ENCODE results near the gene TBC1D22B.

The TBC1D22B gene

DNA sequence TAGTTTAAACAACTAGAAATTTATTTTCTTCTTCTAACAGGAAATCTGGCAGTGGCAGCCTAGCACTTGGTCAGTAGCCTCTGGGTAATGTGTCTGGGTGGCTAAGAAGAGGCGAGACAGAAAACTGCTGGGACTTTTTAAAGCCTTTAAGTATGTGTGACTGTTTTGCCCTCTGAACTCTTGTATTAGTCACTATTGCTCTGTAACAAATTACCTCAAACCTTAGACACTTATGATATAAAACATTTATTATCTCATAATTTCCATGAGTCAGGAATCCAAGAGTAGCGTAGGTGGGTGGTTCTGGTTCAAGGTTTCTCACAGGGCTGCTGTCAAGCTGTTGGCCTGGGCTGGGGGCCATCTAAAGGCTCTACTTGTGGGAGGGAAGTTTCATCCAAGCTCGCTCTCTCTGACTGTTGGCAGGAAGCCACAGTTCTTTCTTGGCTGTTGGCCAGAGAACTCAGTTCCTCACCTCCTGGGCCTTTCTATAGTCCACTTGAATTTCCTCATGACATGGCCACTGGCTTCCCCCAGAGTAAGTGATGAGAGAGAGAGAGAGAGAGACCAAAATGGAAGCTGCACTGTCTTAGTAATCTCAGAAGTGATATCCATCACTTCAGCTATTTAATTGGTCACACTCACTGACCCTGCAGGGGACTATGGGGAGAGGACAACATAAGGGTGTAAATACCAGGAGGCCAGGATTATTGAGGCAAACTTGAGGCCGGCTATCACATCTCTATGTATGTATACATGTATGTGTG lies 17.4 kb upstream of the TBC1D22B start:
- DNase-seq (ENCODE audit: low spot score): no peak

DNA sequence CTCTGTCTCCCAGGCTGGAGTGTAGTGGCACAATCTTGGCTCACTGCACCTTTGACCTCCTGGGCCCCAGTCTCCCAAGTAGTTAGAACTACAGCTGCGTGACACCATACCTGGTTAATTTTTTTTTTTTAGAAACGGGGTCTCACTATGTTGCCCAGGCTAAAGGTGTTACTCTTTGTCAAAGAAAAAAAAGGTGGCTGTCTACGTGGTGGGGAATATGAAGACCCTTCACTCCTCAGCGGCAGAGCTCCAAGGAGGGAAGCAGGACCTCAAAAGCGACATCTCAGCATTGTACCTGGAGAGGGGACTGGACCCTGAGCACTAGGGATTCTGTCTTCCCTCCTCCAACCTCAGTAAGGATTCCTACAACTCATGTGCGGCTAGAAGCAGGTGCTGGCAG lies 16.4 kb upstream of the TBC1D22B start:
- no peak for DNase-seq (ENCODE audit: low spot score)

DNA sequence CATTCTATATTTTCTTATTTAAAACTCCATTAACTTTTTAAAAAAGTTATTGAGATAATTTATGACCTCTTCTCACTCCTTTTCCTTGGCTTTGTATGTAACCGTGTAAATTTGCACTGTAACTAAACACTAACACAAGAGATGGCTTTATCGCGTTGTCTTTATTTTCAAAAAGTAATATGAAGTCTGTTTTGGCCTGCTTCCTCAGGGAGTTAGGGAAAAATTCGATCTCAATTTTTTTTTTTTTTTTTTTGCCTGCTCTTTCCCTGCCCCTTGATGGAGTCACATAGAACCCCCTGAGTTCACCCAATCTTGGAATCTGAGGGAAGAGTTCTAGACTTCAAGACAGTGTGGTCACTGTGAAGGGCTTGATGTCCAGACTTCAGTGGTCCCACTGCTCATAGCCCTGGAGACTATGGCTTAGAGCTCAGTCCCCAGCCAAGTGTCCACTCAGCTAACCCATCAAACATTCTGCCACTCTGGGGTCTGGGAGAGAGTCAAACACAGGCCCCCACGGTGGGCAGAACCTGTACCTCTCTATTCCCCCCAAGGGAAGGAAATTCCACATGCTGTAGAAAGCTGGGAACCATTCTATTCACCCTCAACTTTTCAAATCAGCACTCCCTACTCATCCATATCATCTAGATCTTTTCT lies 15.7 kb upstream of the TBC1D22B start:
- DNase-seq (ENCODE audit: low spot score): no peak

DNA sequence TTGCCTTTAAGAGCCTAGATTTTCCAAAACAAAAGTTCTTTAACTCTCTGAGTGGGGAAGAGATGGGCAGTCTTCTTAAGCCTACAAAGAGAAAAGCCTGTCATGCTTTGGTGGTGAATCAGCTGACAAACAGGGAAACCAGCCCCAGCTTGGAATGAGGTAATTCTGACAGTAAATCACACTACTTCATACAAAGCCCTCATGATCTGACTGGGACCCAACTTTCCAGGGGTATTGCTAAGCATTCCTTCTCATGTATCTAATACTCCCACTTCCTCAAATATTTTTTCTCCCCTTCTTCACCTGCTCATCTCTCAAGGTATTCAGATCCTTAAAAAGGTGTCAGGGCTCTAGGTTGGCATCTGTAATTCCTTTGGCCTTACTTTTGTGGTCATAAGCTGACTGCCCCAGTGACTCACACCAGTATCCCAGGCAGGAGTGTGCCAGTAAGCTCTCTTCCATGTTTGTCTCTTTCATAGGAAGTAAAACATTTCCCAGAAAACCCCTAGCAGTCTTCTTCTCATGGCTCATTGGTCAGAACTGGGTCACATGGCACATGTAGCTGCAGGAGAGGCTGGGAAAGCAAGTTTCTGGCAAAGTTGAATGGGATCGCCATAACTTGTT lies 15.0 kb upstream of the TBC1D22B start:
- DNase-seq (ENCODE audit: low spot score): no peak

DNA sequence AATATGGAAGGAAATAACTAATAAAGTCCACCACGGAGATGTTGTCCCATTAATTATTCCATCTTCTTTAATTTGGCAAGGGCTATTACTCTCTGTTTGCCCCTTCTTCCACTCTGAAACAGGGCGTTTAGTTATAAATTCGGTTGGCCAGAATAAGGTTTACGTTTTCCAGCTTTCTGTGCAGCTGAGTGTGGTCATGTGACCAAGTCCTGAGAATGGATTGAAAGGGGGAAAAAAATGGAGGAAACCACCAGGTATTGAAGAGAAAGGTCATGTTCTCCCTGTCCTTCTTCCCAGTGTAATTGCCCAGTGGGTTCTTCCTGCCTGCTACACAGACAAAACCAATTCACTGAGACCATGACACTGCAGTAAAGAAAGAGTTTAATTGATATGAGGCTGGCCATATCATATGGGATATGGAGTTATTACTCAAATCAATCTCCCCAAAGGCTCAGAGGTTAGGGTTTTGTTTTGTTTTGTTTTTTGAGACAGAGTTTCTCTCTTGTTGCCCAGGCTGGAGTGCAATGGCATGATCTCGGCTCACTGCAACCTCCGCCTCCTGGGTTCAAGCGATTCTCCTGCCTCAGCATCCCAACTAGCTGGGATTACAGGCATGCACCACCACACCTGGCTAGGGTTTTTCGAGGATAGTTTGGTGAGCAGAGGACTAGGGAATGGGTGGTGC lies 14.3 kb upstream of the TBC1D22B start:
- DNase-seq (ENCODE audit: low spot score): no peak

DNA sequence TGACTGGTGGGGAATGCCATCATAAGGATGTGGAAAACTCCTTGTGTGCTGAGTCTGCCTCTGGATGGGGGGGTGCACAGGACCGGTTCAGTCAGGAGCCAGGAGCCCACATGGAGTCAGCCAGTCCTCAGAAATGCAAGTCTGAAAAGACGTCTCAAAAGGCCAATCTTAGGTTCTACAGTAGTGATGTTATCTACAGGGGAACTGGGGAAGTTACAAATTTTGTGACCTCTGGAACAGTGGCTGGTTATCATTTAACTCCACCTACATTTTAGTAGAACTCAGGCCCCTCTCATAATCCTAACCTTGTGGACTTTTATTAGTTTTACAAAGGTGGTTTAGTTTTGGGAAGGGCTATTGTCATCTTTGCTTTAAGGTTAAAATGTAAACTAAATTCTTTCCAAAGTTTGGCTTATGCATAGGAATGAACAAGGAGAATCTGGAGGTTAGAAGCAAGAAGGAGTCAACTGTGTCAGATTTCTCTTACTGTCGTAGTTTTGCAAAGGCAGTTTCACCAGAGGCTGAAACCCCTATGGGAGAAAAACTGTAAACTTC lies 13.7 kb upstream of the TBC1D22B start:
- DNase-seq (ENCODE audit: low spot score): no peak

DNA sequence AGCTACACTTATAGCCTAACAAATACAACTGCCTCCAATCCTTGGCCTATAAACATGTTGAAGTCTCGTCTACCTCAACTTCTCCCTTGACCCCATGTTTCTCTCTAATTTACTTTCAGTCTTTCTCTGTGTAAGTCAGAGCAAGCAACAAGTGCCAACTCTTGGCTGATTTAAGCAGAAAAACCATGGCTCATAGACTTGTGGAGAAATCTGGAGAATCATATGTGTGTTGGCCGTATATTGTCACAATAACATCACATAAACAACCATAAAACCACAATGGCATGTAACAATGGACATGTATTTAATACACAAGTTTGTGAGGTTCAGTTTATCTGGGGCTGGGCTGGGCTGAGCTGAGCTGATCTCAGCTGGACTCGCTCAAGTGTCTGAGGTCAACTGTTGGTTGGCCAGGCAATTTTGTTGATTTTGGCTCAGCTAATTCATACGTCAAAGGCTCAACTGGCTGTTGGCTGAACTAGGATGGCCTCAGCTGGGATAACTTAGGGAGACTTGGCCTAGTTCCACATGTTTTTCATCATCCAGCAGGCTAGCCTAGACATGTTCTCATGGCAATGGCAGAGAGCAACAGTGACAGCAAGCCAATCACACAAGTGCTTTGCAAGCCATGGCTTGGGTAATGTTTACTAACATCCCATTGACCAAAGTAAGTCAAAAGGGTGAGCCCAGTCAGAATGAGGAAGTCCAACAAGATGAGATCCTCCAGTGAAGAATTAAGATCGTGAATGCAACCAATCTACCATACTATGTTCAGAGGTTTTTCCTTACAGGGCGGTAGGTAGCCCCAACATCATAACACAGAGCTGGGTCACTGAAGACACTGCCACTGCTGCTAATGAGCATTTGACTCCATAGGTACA lies 12.9 kb upstream of the TBC1D22B start:
- no peak for DNase-seq (ENCODE audit: low spot score)

DNA sequence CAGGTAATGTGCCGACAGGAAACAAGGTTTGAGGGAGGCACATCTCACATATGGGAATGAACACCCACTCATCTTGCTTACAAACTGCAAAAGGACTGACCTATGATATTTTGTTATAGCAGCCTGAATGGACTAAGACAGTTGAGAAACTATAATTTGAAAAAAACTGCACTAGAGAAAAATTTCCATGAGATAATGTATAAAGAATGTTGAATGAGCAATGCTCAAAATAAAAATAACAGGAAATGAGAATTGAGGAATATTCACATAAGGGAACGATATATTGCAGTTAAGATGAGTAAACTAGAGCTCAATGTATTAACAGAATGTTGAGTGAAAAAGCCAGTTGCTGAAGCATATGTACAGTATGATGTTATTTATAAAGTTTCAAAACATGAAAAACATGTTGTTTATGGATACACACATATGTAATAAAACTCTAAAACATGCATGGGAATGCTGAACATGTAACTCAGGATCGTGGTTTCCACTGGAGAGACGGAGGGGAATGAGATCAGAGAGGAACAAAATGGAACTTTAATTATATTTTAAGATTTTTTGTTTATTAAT lies 6.3 kb upstream of the TBC1D22B start:
- no peak for DNase-seq (ENCODE audit: low spot score)

DNA sequence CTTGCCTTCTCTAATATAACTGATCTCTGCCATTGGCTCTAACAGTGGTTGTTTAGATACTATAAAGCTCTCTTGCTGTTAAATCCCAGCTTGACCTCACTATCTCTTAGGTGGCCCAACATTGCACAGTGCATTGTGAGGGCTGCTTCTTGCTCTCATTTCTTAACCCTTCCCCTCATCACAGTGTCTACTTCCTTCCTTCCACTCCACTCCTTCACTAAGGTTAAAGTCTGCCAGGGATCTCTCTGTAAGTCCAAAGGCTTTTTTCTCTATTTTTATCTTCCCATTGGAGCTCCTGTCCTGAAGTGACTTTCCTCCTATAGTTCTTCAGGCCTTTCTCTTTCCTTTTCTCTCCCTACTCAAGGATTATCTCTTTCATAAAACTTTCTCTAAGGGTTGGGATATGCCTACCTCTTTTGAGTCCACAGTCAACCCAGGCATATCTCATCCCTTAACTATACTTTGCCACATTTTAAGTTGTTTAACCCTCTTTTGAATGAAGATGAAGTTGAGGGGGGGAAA lies 4.0 kb upstream of the TBC1D22B start:
- no peak for DNase-seq (ENCODE audit: low spot score)

DNA sequence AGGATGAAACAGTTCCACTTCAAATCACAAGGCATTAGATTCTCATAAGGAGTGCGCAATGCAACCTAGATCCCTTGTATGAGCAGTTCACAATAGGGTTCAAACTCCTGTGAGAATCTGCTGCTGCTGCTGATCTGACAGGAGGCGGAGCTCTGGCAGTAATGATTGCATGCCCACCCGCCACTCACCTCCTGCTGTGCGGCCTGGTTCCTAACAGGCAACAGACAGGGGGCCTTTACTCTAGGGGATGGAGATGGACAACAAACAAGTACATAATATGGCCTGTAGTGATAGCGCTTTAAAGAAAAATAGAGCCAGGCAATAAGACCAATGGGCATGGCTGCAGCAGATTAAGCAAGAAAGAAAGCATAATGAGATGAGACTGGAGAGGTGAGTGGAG lies 2.7 kb upstream of the TBC1D22B start:
- DNase-seq (ENCODE audit: low spot score): no peak

DNA sequence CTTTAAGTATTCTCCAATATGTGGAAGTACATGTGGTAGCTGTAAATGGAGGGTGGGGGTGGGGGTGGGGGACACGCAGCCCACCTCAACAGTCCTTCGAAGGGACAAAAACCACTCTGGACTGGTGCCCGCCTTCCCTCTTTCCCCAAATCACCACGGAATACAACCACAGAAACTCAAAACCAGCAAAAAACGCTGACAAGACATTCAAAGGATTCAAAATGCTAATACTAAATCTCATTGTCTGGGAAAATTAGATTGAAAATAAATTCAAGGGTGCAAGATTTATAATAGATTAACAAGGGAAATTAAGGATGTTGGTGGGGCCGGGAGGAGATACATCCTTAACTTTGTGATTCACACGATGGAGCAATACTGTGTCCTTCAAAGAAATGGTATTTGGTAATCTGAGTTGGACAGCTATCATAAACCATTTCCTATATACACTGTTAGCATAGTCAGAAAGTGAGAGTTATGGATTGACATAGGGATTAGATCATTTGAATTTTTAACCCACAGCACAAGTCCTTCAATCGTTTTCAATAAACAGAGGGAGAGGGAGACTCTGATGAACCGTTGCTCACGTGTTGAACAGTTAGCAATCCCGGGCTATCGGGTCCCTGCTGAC lies 766 bp upstream of the TBC1D22B start:
- no peak for DNase-seq (ENCODE audit: low spot score)

DNA sequence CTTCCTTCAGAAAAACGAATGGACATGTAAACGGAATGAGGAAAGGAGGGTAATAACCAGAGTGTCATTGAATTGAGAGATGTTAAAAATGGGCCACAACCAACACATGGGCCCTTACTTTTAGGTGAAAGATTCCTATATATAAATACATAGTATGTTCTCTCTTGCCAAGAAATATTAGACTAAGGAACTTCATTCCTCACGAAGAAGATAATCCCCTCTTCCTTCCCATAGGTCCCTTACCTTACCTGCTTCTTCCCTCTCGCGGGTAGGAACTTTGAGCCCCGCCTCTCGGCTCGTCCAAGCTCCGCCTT lies 295 bp upstream of the TBC1D22B start:
- DNase-seq (ENCODE audit: low spot score): no peak

DNA sequence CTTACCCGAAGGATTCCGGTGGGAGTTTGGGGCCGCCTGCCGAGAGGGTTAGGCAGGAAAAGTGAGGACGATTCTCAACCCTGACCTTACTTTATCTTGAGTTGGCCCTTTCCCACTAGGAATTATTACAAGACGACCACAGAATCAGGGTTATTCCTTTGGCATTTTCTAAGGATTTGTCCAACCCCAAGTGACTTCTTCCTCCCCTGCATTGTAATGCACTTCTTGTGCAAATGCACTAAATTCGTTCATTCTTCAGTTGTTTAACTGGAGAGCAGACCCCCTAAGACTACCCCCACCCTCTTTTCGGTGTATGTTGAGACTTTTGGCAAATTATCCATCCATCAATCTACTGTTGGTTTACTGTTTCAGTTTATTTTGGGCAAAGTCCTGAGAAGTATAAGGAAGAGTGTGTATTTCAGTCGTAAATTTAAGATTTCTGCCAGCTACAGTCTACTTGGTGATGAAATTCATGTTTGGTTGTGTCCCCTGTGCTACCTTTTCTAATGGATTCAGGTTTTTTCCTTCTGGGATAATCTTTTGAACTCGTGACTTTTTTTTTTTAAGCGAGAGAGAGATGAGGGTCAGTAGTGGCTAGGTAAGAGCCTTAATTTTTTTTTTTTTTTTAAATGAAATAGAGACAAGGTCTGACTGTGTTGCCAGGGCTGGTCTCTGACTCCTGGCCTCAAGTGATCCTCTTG lies 983 bp downstream of the TBC1D22B start:
- DNase-seq (ENCODE audit: low spot score): no peak

DNA sequence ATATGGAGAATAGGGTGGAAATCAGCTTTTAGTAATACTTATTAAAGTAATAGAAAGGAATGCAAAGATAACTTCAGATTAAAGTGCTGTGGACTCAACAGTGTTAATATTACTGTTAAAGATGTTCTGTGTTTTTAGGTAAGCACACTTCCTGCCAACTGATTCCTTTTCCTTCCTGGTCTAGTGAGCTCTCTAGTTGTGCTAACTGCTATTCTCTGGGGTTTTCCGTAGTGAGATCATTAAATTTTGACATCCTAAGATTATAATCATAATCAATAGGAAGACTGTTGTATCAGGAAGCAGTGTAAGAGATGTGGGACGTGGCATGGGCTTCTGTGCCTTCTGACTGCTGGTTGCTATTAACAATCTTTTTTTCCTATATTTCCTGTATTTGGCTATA lies 1.6 kb downstream of the TBC1D22B start:
- no peak for DNase-seq (ENCODE audit: low spot score)

DNA sequence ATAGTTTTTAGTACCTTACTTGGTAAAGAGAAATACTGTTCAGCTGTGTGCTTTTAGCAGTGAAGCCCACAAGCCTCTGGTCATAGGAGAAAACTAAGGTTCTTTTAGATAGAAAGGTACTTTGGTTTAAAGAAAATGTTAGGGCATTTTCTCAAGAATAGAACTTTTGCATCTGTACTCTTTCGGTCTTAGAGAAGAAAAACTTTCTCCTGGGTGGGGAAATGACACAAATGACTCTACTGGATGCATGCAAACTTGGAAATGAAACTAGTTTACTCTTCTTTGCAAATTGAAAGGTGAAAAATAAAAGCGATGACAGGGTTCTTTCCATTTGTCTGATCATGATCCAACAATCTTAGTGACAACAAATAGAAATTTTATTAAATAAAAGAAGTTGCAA lies 2.5 kb downstream of the TBC1D22B start:
- DNase-seq (ENCODE audit: low spot score): no peak

DNA sequence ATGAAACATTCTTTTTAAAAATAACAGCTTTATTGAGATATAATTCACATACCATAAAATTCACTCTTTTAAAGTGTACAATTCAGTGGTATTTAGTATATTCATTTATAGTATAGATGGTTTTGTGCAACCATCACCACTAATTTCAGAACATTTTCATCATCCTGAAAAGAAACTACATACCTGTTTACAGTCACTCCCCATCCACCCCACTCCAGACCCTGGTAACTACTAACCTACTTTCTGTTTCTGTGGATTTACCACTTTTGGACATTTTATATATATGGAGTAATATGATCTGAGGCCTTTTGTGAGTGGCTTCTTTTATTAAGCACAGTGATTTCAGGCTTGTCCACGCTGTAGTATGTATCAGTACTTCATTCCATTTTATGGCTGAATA lies 2.9 kb downstream of the TBC1D22B start:
- DNase-seq (ENCODE audit: low spot score): no peak

DNA sequence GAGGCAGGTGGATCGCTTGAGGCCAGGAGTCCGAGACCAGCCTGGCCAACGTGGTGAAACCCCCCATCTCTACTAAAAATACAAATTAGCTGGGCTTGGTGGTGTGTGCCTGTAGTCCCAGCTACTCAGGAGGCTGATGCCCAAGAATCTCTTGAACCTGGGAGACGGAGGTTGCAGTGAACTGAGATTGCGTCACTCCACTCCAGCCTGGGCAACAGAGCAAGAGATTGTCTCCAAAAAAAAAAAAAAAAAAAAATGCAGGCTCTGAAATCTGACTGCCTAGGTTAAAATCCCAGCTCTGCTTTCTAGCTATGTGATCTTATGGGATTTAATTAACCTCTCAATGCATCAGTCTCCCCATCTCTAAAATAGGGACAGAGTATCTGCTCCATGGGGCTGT lies 3.6 kb downstream of the TBC1D22B start:
- no peak for DNase-seq (ENCODE audit: low spot score)

DNA sequence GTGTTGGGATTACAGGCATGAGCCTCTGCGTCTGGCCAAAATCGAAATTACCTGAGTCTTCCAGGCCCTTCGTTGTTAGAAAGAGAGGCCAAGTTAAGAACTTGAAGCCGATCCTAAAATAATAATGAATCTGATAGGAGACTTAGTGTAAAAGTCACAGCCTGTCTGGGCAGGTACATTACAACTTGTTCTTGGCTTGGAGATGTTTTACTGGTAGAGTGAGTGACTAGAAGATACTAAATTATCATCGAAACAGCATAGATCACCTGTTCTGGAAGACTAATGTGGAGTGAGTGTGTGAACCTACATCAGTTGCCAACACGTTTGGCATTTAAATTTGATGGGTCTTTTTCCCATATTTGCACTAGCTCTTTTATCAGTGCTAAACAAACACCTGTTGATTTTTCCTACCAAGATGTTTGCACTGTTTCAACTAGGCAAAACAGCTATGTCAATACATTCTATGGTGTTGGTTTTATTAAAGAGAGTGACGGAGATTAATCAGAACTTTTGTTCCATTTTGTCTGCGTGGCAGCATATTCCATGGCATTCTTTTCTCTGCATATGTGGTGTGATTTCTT lies 5.0 kb downstream of the TBC1D22B start:
- no peak for DNase-seq (ENCODE audit: low spot score)

DNA sequence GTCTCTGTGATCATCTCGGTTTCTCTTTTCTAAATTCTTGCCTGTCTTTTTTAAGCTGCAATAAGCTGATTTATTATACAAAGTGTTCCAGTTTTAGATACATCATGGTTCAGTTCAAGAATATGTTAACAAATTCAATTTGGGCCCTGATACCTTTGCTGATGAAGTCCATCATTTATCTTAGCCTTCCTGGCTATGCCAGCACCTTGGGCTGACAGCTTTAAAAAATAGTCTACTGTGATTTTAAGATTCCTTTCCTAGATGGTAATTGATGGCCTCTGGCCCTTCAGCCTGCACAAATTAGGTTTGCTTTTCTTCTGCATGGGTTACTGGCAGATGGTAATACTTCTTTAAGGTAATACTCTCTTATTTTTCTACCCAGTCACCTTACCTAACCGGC lies 7.4 kb downstream of the TBC1D22B start:
- no peak for DNase-seq (ENCODE audit: low spot score)

DNA sequence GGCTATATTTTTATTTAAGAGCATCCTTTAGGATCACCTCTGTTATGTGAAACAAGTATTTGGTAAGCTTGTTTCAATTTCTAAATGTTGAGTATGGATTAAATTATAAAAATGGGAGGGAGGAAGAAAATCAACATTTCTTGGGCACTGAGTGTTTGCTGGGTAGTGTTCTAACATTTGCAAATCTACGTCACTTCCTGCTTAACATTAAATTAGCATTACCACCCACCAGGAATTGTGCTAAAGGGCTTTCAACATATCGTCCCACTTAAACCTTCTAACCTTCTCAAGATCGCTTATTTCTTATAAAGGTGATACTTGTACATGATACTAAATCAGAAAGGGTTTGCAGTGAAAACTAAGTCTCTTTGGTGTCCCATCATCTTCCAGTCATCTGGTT lies 8.3 kb downstream of the TBC1D22B start:
- no peak for DNase-seq (ENCODE audit: low spot score)

Measured in HuH-7 (cell line).